ENCODE measurements around the gene GSE1. TPM values are rescaled to one million over a fixed set of nuclear protein-coding genes. Genes with fewer than 3 reads are reported as not detected.
A peak's percentile ranks its signal among the peaks of the same experiment; 100 is the strongest.

The GSE1 gene
- total and polyA plus RNA-seq, 9 of the 15 experiments (the other 6 are each of a cell fraction or from before 2014, with no cell fraction given) = 12.2 to 244 (median 57.9) TPM

DNA sequence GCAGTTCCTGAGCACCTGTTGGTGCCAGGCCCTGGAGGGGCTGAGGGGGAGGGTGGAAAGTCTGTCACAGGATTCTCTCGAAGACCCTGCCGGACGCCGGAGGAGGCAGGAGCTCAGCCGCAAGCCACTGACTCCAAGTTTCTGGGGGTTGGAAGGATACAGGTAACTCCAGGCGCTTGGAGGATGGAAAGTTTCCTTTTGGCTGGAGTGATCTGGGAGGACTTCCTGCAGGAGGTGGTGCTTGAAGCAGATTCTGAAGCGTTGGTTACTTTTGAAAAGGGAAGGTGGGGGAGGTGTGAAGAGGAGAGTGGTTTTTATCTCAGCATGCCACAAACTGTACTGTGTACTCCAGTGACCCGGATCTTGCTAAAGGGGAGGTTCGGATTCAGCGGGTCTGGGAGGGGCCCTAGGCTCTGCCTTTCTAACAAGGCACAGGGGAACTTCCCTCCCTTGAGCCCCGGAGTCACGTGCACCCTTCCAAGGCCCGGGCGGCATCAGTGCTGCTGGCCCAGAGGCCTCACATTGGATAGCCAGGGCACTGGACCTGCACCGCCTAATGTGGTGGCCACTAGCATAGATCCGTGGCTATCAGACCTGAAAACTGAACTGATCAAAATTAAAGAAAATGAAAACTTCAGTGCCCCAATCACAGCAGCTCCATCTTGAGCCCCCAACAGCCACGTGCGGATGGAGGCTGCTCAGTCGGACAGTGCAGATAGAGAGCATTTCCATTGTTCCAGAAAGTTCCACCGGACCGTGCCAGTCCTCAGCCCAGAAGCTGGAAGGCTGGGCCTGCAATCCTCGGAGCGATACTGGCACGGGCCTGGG is 42.2 kb upstream of the GSE1 start (continued):
- TF ChIP-seq ZNF551 (CRISPR knock-in tag; IDR thresholded peaks at IDR 0.05) = no peak
- TF ChIP-seq XRCC5 (IDR thresholded peaks at IDR 0.05; ENCODE audit: low read depth, low read length) = no peak
- no peak for TF ChIP-seq PRPF4 (IDR thresholded peaks at IDR 0.05; ENCODE audit: insufficient read depth, low read depth, low read length, poor library complexity, severe bottlenecking)
- no peak for TF ChIP-seq MEF2D (tag; conservative IDR thresholded peaks at IDR 0.05; ENCODE audit: low read depth)
- no peak for TF ChIP-seq DEAF1 (CRISPR knock-in tag; IDR thresholded peaks at IDR 0.05)
- TF ChIP-seq MCM7 (IDR thresholded peaks at IDR 0.05) = no peak
- TF ChIP-seq, protein P1, sequence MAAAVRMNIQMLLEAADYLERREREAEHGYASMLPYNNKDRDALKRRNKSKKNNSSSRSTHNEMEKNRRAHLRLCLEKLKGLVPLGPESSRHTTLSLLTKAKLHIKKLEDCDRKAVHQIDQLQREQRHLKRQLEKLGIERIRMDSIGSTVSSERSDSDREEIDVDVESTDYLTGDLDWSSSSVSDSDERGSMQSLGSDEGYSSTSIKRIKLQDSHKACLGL (CRISPR knock-in tag; IDR thresholded peaks at IDR 0.05; ENCODE audit: borderline replicate concordance, poor library complexity, severe bottlenecking) = no peak
- TF ChIP-seq ZFP1 (CRISPR knock-in tag; IDR thresholded peaks at IDR 0.05) = no peak
- peak; percentile 55; the same call in 1 of the 2 replicates for TF ChIP-seq CREB3 (tag; conservative IDR thresholded peaks at IDR 0.05; ENCODE audit: low read depth)
- TF ChIP-seq CREBBP (IDR thresholded peaks at IDR 0.05; ENCODE audit: low read depth, low read length) = no peak
- TF ChIP-seq E2F3 (CRISPR knock-in tag; IDR thresholded peaks at IDR 0.05) = 0 out of 2 replicates have a peak, but pooled peaks have one; percentile 6
- 0 out of 2 replicates have a peak, but pooled peaks have one; percentile 28 for TF ChIP-seq ZNF57 (CRISPR knock-in tag; IDR thresholded peaks at IDR 0.05)
- TF ChIP-seq ZNF77 (CRISPR knock-in tag; IDR thresholded peaks at IDR 0.05) = no peak
- no peak for TF ChIP-seq ZNF778 (CRISPR knock-in tag; IDR thresholded peaks at IDR 0.05)
- no peak for TF ChIP-seq THAP7 (CRISPR knock-in tag; IDR thresholded peaks at IDR 0.05)
- TF ChIP-seq ERF (CRISPR knock-in tag; IDR thresholded peaks at IDR 0.05) = 0 out of 2 replicates have a peak, but pooled peaks have one; percentile 65
- TF ChIP-seq, protein P2, sequence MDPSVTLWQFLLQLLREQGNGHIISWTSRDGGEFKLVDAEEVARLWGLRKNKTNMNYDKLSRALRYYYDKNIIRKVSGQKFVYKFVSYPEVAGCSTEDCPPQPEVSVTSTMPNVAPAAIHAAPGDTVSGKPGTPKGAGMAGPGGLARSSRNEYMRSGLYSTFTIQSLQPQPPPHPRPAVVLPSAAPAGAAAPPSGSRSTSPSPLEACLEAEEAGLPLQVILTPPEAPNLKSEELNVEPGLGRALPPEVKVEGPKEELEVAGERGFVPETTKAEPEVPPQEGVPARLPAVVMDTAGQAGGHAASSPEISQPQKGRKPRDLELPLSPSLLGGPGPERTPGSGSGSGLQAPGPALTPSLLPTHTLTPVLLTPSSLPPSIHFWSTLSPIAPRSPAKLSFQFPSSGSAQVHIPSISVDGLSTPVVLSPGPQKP (CRISPR knock-in tag; IDR thresholded peaks at IDR 0.05) = no peak
- TF ChIP-seq, protein P3, sequence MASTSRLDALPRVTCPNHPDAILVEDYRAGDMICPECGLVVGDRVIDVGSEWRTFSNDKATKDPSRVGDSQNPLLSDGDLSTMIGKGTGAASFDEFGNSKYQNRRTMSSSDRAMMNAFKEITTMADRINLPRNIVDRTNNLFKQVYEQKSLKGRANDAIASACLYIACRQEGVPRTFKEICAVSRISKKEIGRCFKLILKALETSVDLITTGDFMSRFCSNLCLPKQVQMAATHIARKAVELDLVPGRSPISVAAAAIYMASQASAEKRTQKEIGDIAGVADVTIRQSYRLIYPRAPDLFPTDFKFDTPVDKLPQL (IDR thresholded peaks at IDR 0.05; ENCODE audit: extremely low read depth, insufficient read length) = no peak
- TF ChIP-seq RFX5 (IDR thresholded peaks at IDR 0.05; ENCODE audit: low read depth, low read length) = no peak
- no peak for TF ChIP-seq RNF2 (IDR thresholded peaks at IDR 0.05)
- TF ChIP-seq KAT8 (IDR thresholded peaks at IDR 0.05; ENCODE audit: low read depth) = no peak
- TF ChIP-seq ZNF589 (CRISPR knock-in tag; IDR thresholded peaks at IDR 0.05; ENCODE audit: low read depth) = peak; percentile 90
- TF ChIP-seq, protein P4, sequence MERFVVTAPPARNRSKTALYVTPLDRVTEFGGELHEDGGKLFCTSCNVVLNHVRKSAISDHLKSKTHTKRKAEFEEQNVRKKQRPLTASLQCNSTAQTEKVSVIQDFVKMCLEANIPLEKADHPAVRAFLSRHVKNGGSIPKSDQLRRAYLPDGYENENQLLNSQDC (CRISPR knock-in tag; IDR thresholded peaks at IDR 0.05) = no peak
